SK-N-SH (cell line): ENCODE data around the gene ITGB8. TPM values are rescaled to one million over a fixed set of nuclear protein-coding genes. Genes with fewer than 3 reads are reported as not detected.

Experiments
- CTCF ChIA-PET: fragments of 300-600, 350-600 bp; formaldehyde crosslinking; extraction: SDS; loops from one replicate; lab custom pipeline; 2021; lab: Yijun Ruan, JAX
- POLR2A ChIA-PET: fragments of 350-600 bp; sonication (Branson Sonifier 250); formaldehyde crosslinking; extraction: SDS; loops from one replicate; lab custom pipeline; 2020; ENCODE audit warnings: antibody characterized with exemption, inconsistent platforms; lab: Yijun Ruan, JAX
- DNase-seq: peaks from one replicate; pipeline ENCODE4 v3.0.0; 2012
- H2AFZ ChIP-seq: fragments of 200-600 bp; sonication (generic); 2 replicates; pipeline ENCODE4 v1.8.1; 2016; ENCODE audit warnings: antibody characterized with exemption, mild to moderate bottlenecking, low read depth
- H3F3A ChIP-seq: fragments of 200-600 bp; sonication (generic); replicated peaks from 2 replicates; pipeline ENCODE3; 2016; ENCODE audit warnings: antibody characterized with exemption, mild to moderate bottlenecking; ENCODE audit not compliant: insufficient read depth
- H3K27ac ChIP-seq, 2 experiments: fragments of 200-500 bp in 1 of 2; fragments of 200-600 bp in 1 of 2; sonication (Bioruptor generic) in 1 of 2; sonication (generic), shearing (Covaris generic) in 1 of 2; 2 replicates each; pipeline versions ENCODE4 v1.5.1 to v1.6.1; 2014 to 2016; ENCODE audit warnings: low read depth in 2 of 2, inconsistent platforms in 1 of 2, low read length in 1 of 2, mild to moderate bottlenecking in 1 of 2, mixed read lengths in 1 of 2
- H3K27me3 ChIP-seq: fragments of 200-600 bp; sonication (generic), shearing (Covaris generic); 2 replicates; pipeline ENCODE4 v1.6.1; 2016; ENCODE audit warnings: mixed run types; ENCODE audit not compliant: insufficient read depth
- H3K36me3 ChIP-seq, 2 experiments: fragments of 200-500 bp in 1 of 2; fragments of 200-600 bp in 1 of 2; sonication (Bioruptor generic) in 1 of 2; sonication (generic) in 1 of 2; replicated peaks in 1 of 2; 2 replicates each; pipeline versions ENCODE3 to v1.5.1; 2014 to 2016; ENCODE audit warnings: low read length in 1 of 2, mild to moderate bottlenecking in 1 of 2; ENCODE audit not compliant: insufficient read depth in 2 of 2, control insufficient read depth in 1 of 2
- H3K4me1 ChIP-seq, 2 experiments: fragments of 200-500 bp in 1 of 2; fragments of 200-600 bp in 1 of 2; sonication (Bioruptor generic) in 1 of 2; sonication (generic), shearing (Covaris generic) in 1 of 2; 2 replicates each; pipeline versions ENCODE4 v1.5.1 to v1.6.1; 2014 to 2016; ENCODE audit warnings: low read depth in 1 of 2, low read length in 1 of 2, mixed run types in 1 of 2; ENCODE audit not compliant: insufficient read depth in 2 of 2, control insufficient read depth in 1 of 2
- H3K4me2 ChIP-seq: fragments of 200-600 bp; sonication (generic), shearing (Covaris generic); 2 replicates; pipeline ENCODE4 v1.6.1; 2017; ENCODE audit warnings: mixed run types
- H3K4me3 ChIP-seq, 2 experiments: fragments of 200-500 bp in 1 of 2; fragments of 200-600 bp in 1 of 2; sonication (Bioruptor generic) in 1 of 2; sonication (generic), shearing (Covaris generic) in 1 of 2; 2 replicates each; pipeline versions ENCODE4 v1.5.1 to v1.8.1; 2014 to 2016; ENCODE audit warnings: low read depth in 2 of 2, inconsistent platforms in 1 of 2, low read length in 1 of 2, mild to moderate bottlenecking in 1 of 2, mixed read lengths in 1 of 2, moderate library complexity in 1 of 2
- H3K79me2 ChIP-seq: fragments of 200-600 bp; sonication (generic); 2 replicates; pipeline ENCODE4 v1.8.1; 2017; ENCODE audit warnings: mild to moderate bottlenecking; ENCODE audit not compliant: insufficient read depth
- H3K9ac ChIP-seq: fragments of 200-600 bp; sonication (generic); 2 replicates; pipeline ENCODE4 v1.6.1; 2017; ENCODE audit warnings: mixed run types
- H3K9me2 ChIP-seq: fragments of 200-600 bp; sonication (generic); 2 replicates; pipeline ENCODE4 v1.6.1; 2017; ENCODE audit warnings: mixed run types
- H3K9me3 ChIP-seq: fragments of 200-600 bp; sonication (generic); 2 replicates; pipeline ENCODE4 v1.6.1; 2017; ENCODE audit warnings: mixed run types, mild to moderate bottlenecking, moderate library complexity
- H4K20me1 ChIP-seq: fragments of 200-600 bp; sonication (generic); 2 replicates; pipeline ENCODE4 v1.6.1; 2017; ENCODE audit warnings: mild to moderate bottlenecking, mixed run types; ENCODE audit not compliant: insufficient read depth
- EZH2phosphoT487 ChIP-seq: fragments of 200-600 bp; sonication (generic); IDR thresholded peaks from 2 replicates; pipeline ENCODE4 v1.6.1; 2017; ENCODE audit warnings: low read depth, mixed run types, mild to moderate bottlenecking, antibody characterized with exemption, moderate library complexity, borderline replicate concordance
- FOSL2 ChIP-seq: IDR thresholded peaks from 2 replicates; pipeline ENCODE4 v1.4.0; 2012; ENCODE audit warnings: low read depth, mild to moderate bottlenecking, moderate library complexity, borderline replicate concordance
- GABPA ChIP-seq: IDR thresholded peaks from 2 replicates; pipeline ENCODE4 v1.4.0; 2012; ENCODE audit warnings: low read depth, mild to moderate bottlenecking
- GATA2 ChIP-seq: sonication (generic); formaldehyde crosslinking; IDR thresholded peaks from 2 replicates; pipeline ENCODE4 v1.5.0; 2020; ENCODE audit warnings: mild to moderate bottlenecking, missing genetic modification reagents
- NFIC ChIP-seq: IDR thresholded peaks from 2 replicates; pipeline ENCODE4 v1.4.0; 2012; ENCODE audit warnings: borderline replicate concordance
- RCOR1 ChIP-seq: fragments of 150-350 bp; IDR thresholded peaks from 2 replicates; pipeline ENCODE4 v1.6.1; 2017; ENCODE audit warnings: antibody characterized with exemption, low read length
- SIN3A ChIP-seq: IDR thresholded peaks from 2 replicates; pipeline ENCODE4 v1.6.1; 2012; ENCODE audit warnings: low read depth, mild to moderate bottlenecking, low read length, moderate library complexity, borderline replicate concordance
- TAF1 ChIP-seq: IDR thresholded peaks from 2 replicates; pipeline ENCODE4 v1.6.1; 2012; ENCODE audit warnings: low read depth, mild to moderate bottlenecking, low read length, moderate library complexity, borderline replicate concordance
- TCF12 ChIP-seq: IDR thresholded peaks from 2 replicates; pipeline ENCODE4 v1.4.0; 2012
- TEAD4 ChIP-seq: IDR thresholded peaks from 2 replicates; pipeline ENCODE4 v1.4.0; 2012; ENCODE audit warnings: mild to moderate bottlenecking, borderline replicate concordance; ENCODE audit not compliant: insufficient read depth
- YY1 ChIP-seq: IDR thresholded peaks from 2 replicates; pipeline ENCODE4 v1.4.0; 2012; ENCODE audit warnings: low read depth, mild to moderate bottlenecking
- WGBS: methylation state at CpG from one replicate; pipeline ENCODE4 v1.1.6; 2017; ENCODE audit warnings: low lambda C conversion rate; 5-methylcytosine and 5-hydroxymethylcytosine counted together
- polyA plus RNA-seq, 3 experiments: library from polyadenylated mRNA; depleted of rRNA; stranded (reverse); fragments of >200 nt; gene quantifications; 2 replicates each; pipeline ENCODE4 v1.2.3, GENCODE V29; 2012
- TF ChIP-seq, protein P1 (sequence below): fragments of 150-350 bp; IDR thresholded peaks from 2 replicates; pipeline ENCODE4 v1.6.1; 2016; ENCODE audit warnings: mild to moderate bottlenecking, low read depth, low read length
- TF ChIP-seq, protein P2 (sequence below): IDR thresholded peaks from 2 replicates; pipeline ENCODE4 v1.6.1; 2012; ENCODE audit warnings: mild to moderate bottlenecking, low read depth, low read length, moderate library complexity
- TF ChIP-seq, protein P3 (sequence below): IDR thresholded peaks from 2 replicates; pipeline ENCODE4 v1.4.0; 2012; ENCODE audit warnings: low read depth, borderline replicate concordance
- TF ChIP-seq, protein P4 (sequence below): IDR thresholded peaks from 2 replicates; pipeline ENCODE4 v1.4.0; 2012; ENCODE audit warnings: low read depth

Gene ITGB8
- polyA plus RNA-seq, 1 of the 3 experiments (the other 2 are of a cell fraction), result 0.62 TPM

DNA sequence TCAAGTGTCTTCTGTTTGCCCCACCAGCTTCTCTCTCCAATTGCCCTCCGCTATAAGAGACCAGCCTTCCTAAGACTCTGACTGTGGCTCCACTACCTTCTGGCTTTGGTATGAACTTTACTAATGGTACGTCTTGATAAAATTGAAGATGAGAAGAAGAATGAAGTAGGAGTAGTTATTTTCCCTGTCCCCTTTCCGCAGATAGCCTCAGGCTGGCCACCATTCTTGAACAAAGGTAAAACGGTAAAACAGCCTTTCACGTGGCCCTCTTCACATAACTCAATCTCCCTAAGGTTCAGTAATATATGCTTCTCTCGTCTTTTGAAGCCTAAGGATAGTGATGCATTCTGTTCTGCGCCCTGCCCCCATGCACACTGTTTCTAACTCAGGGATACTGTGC, 9.9 kb upstream of the ITGB8 start:
- POLR2A ChIA-PET, result no interaction called here
- Histone ChIP-seq H3K9ac (no peak overlapping the region), H3K9me3 (no peaks in the 10 kb centered on the region), H3K4me1 (no peaks in the 10 kb centered on the region; a peak in 1 of 4 replicates), H3K79me2 (no peaks in the 10 kb centered on the region), H3F3A (no peaks in the 10 kb centered on the region), H3K36me3 (no peaks in the 10 kb centered on the region), H2AFZ (no peak overlapping the region), H3K27ac (no peak overlapping the region)
- TF ChIP-seq YY1 (no peak), TAF1 (no peak), SIN3A (no peak), TEAD4 (no peak), FOSL2 (no peak), TCF12 (no peak), GATA2 (CRISPR knock-in tag) (no peak), GABPA (no peak), RCOR1 (no peak), EZH2phosphoT487 (no peak), NFIC (no peak)
- TF ChIP-seq, protein P1, sequence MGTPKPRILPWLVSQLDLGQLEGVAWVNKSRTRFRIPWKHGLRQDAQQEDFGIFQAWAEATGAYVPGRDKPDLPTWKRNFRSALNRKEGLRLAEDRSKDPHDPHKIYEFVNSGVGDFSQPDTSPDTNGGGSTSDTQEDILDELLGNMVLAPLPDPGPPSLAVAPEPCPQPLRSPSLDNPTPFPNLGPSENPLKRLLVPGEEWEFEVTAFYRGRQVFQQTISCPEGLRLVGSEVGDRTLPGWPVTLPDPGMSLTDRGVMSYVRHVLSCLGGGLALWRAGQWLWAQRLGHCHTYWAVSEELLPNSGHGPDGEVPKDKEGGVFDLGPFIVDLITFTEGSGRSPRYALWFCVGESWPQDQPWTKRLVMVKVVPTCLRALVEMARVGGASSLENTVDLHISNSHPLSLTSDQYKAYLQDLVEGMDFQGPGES, result no peak
- TF ChIP-seq, protein P2, sequence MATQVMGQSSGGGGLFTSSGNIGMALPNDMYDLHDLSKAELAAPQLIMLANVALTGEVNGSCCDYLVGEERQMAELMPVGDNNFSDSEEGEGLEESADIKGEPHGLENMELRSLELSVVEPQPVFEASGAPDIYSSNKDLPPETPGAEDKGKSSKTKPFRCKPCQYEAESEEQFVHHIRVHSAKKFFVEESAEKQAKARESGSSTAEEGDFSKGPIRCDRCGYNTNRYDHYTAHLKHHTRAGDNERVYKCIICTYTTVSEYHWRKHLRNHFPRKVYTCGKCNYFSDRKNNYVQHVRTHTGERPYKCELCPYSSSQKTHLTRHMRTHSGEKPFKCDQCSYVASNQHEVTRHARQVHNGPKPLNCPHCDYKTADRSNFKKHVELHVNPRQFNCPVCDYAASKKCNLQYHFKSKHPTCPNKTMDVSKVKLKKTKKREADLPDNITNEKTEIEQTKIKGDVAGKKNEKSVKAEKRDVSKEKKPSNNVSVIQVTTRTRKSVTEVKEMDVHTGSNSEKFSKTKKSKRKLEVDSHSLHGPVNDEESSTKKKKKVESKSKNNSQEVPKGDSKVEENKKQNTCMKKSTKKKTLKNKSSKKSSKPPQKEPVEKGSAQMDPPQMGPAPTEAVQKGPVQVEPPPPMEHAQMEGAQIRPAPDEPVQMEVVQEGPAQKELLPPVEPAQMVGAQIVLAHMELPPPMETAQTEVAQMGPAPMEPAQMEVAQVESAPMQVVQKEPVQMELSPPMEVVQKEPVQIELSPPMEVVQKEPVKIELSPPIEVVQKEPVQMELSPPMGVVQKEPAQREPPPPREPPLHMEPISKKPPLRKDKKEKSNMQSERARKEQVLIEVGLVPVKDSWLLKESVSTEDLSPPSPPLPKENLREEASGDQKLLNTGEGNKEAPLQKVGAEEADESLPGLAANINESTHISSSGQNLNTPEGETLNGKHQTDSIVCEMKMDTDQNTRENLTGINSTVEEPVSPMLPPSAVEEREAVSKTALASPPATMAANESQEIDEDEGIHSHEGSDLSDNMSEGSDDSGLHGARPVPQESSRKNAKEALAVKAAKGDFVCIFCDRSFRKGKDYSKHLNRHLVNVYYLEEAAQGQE, result no peak
- TF ChIP-seq, protein P3, sequence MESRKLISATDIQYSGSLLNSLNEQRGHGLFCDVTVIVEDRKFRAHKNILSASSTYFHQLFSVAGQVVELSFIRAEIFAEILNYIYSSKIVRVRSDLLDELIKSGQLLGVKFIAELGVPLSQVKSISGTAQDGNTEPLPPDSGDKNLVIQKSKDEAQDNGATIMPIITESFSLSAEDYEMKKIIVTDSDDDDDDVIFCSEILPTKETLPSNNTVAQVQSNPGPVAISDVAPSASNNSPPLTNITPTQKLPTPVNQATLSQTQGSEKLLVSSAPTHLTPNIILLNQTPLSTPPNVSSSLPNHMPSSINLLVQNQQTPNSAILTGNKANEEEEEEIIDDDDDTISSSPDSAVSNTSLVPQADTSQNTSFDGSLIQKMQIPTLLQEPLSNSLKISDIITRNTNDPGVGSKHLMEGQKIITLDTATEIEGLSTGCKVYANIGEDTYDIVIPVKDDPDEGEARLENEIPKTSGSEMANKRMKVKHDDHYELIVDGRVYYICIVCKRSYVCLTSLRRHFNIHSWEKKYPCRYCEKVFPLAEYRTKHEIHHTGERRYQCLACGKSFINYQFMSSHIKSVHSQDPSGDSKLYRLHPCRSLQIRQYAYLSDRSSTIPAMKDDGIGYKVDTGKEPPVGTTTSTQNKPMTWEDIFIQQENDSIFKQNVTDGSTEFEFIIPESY, result no peak
- TF ChIP-seq, protein P4, sequence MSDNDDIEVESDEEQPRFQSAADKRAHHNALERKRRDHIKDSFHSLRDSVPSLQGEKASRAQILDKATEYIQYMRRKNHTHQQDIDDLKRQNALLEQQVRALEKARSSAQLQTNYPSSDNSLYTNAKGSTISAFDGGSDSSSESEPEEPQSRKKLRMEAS, result no peak
- TF ChIP-seq, all 33 proteins: peak for 0
- Histone ChIP-seq H4K20me1 (no peaks in the 10 kb centered on the region), H3K9me2 (no peaks in the 10 kb centered on the region), H3K4me2 (no peak overlapping the region), H3K4me3 (no peak overlapping the region), H3K27me3 (no peaks in the 10 kb centered on the region)
- CTCF ChIA-PET, result interaction anchor here (1.8 kb wide), 1 partner anchor 9 kb away, joined by 9 read pairs; the partner anchor contains the start of gene ITGB8
- 88% methylated on average over 7 of the region's 7 CpGs for WGBS
- no peak for DNase-seq
